Stomach (tissue), 9 donors: ENCODE measurements around the gene HSD17B2. TPM values are rescaled to one million over a fixed set of nuclear protein-coding genes. Genes with fewer than 3 reads are reported as not detected.

Source experiments
- DNase-seq, 2 donors: peaks; one replicate each; pipeline versions ENCODE4 v3.0.0 to v3.0.0-alpha.2; 2013 to 2019
- H3K27ac ChIP-seq, 5 donors: fragments of 200-600 bp in 4 of 5; sonication (generic) in 4 of 5; one replicate each; pipeline ENCODE4 v1.5.1; 2013 to 2019; ENCODE audit warnings: mild to moderate bottlenecking in 1 of 5, moderate library complexity in 1 of 5
- H3K27me3 ChIP-seq, 3 donors: fragments of 200-600 bp; sonication (generic); one replicate each; pipeline ENCODE4 v1.5.1; 2017 to 2019; ENCODE audit warnings: mixed run types in 1 of 3
- H3K36me3 ChIP-seq, 4 donors: fragments of 200-600 bp; sonication (generic); 1 replicate in 3 of 4; 2 replicates in 1 of 4; pipeline ENCODE4 v1.5.1; 2016 to 2019
- H3K4me1 ChIP-seq, 4 donors: fragments of 200-600 bp; sonication (generic); one replicate each; pipeline ENCODE4 v1.5.1; 2016 to 2019
- H3K4me3 ChIP-seq, 4 donors: fragments of 200-600 bp; sonication (generic) in 3 of 4; one replicate each; pipeline ENCODE4 v1.5.1; 2016 to 2019; ENCODE audit warnings: mild to moderate bottlenecking in 1 of 4
- H3K9me3 ChIP-seq, 4 donors: fragments of 200-600 bp; sonication (generic); one replicate each; pipeline ENCODE4 v1.5.1; 2016 to 2019
- EP300 ChIP-seq: sonication (generic); formaldehyde crosslinking; IDR thresholded peaks from one replicate; pipeline ENCODE4 v1.6.1; 2017; ENCODE audit warnings: antibody characterized with exemption
- POLR2A ChIP-seq, 4 donors: fragments of 450-650 bp; IDR thresholded peaks; one replicate each; pipeline ENCODE4 v1.6.1; 2016; ENCODE audit warnings: antibody characterized with exemption in 4 of 4, control low read depth in 2 of 4, mild to moderate bottlenecking in 1 of 4, moderate library complexity in 1 of 4
- POLR2AphosphoS5 ChIP-seq, 3 donors: sonication (generic); formaldehyde crosslinking; IDR thresholded peaks; one replicate each; pipeline ENCODE4 v1.6.1; 2016; ENCODE audit warnings: antibody characterized with exemption in 3 of 3
- WGBS, 5 donors: extraction: QIAGEN DNeasy Blood & Tissue Kit in 3 of 5; methylation state at CpG; one replicate each; pipeline versions ENCODE4 v1.1.5 to v1.1.7; 2013 to 2018; 5-methylcytosine and 5-hydroxymethylcytosine counted together
- intact Hi-C: fragments of 100-400 bp; cut with DNase I; formaldehyde crosslinking; loops from one replicate; pipeline ENCODE4 v1.15.1; 2023; ENCODE audit warnings: low total_unique reads
- polyA plus RNA-seq, 3 donors: library from polyadenylated mRNA; stranded (reverse); fragments of 200-250 nt; gene quantifications; one replicate each; pipeline ENCODE4 v1.2.3, GENCODE V29; 2013
- total RNA-seq, 5 donors: library from RNA; depleted of rRNA; stranded (reverse); fragments of >200 nt; gene quantifications; one replicate each; pipeline versions ENCODE4 v1.1.0 to v1.2.3, GENCODE V29; 2014 to 2016
- TF ChIP-seq, protein P1 (sequence below), 7 experiments: fragments of 450-650 bp in 4 of 7; fragments of 200-600 bp in 3 of 7; sonication (generic) in 3 of 7; IDR thresholded peaks; one replicate each; pipeline ENCODE4 v1.5.1; 2016 to 2019; ENCODE audit warnings: antibody characterized with exemption in 7 of 7, control low read depth in 2 of 7, mild to moderate bottlenecking in 1 of 7
- donor health status: healthy with polysubstance abuse.
- donor health status: Bipolar disorder and iron deficiency.
- donor health status: healthy.

HSD17B2 gene
- total and polyA plus RNA-seq, 8 donors: 6.6 to 25.7 (median 15.2) TPM; not detected in 1

DNA sequence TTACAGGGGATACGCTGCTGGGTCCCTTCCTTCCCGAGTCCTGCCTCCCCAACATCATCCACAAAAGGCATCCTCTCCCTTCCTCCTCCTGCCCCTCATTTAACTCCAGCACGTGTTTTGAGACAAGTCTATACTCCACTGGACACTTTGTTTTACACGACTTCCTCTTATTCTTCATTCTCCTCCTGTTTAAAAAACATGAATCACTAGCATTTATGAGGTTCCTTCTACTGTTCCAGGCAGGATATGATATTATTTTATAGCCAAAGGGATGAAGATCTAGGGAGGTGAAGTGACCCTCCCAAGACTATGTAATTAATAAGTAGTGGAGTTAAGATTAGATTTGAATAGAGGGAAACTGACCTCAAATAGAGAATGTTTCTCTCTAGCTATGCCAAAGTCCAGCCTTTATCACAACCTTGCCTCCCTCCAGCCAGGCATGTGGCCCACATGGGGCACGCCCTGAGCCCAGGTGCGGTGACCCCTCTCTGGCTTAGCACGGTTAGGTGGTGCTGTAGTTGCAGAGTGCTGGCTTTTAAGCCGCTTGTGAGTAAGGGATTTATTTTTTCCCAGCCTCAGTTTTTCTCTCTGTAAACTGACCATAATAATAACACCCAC lies 1.3 kb upstream of the HSD17B2 start:
- Histone ChIP-seq H3K27ac (peak overlapping the region; percentile 5 to 68 (median 45)), H3K27me3 (no peaks in the 10 kb centered on the region), H3K36me3 (no peaks in the 10 kb centered on the region), H3K4me3 (no peak overlapping the region), H3K4me1 (peaks cover 14 to 30% (median 20%) of the 10 kb centered on the region in 4 donors), H3K9me3 (no peaks in the 10 kb centered on the region)
- WGBS, 5 donors: 26 to 55% (median 42%) methylated on average over 8 of the region's 8 CpGs
- intact Hi-C loops: loop anchor here (5.0 kb wide), 1 partner anchor 199 kb away; no protein-coding TSS in a partner anchor
- peak; percentile 63 to 77 for DNase-seq
- TF ChIP-seq POLR2AphosphoS5 (IDR thresholded peaks at IDR 0.05) (peak in 2 of 3 donors; percentile 60 to 66), POLR2A (IDR thresholded peaks at IDR 0.05) (no peak), EP300 (no peak)
- TF ChIP-seq, protein P1, sequence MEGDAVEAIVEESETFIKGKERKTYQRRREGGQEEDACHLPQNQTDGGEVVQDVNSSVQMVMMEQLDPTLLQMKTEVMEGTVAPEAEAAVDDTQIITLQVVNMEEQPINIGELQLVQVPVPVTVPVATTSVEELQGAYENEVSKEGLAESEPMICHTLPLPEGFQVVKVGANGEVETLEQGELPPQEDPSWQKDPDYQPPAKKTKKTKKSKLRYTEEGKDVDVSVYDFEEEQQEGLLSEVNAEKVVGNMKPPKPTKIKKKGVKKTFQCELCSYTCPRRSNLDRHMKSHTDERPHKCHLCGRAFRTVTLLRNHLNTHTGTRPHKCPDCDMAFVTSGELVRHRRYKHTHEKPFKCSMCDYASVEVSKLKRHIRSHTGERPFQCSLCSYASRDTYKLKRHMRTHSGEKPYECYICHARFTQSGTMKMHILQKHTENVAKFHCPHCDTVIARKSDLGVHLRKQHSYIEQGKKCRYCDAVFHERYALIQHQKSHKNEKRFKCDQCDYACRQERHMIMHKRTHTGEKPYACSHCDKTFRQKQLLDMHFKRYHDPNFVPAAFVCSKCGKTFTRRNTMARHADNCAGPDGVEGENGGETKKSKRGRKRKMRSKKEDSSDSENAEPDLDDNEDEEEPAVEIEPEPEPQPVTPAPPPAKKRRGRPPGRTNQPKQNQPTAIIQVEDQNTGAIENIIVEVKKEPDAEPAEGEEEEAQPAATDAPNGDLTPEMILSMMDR (IDR thresholded peaks at IDR 0.05): no peak

DNA sequence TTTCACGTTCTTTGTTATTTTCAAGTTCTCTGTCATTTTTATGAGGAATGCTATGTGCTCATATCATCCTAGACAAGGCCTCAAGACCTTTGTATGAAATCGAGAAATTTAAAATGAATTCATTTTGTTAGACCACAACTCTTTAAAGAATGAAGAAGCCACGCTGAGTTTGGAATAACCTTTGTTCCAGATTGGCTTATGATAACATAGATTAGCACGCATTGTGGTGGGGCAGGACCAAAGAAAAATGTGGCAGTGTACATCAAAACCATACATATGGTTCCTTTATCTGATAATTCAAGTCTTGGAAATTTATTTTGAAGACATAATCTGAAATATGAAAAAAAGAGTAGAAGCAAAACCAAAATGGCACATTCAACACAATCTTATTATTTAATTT lies 2.2 kb downstream of the HSD17B2 start:
- no peak for TF ChIP-seq POLR2A (IDR thresholded peaks at IDR 0.05)
- TF ChIP-seq EP300: no peak
- no peak for TF ChIP-seq POLR2AphosphoS5 (IDR thresholded peaks at IDR 0.05)
- TF ChIP-seq, protein P1 (IDR thresholded peaks at IDR 0.05): no peak
- WGBS, 5 donors: 76 to 80% (median 77%) methylated on average over 4 of the region's 4 CpGs
- Histone ChIP-seq H3K27ac (peak overlapping the region in 1 of 5 donors; percentile 71), H3K9me3 (no peaks in the 10 kb centered on the region), H3K27me3 (no peaks in the 10 kb centered on the region), H3K36me3 (no peaks in the 10 kb centered on the region), H3K4me1 (peaks cover 14 to 30% (median 20%) of the 10 kb centered on the region in 4 donors), H3K4me3 (peak overlapping the region in 1 of 4 donors; percentile 40)
- intact Hi-C loops: no loop called here
- no peak for DNase-seq

DNA sequence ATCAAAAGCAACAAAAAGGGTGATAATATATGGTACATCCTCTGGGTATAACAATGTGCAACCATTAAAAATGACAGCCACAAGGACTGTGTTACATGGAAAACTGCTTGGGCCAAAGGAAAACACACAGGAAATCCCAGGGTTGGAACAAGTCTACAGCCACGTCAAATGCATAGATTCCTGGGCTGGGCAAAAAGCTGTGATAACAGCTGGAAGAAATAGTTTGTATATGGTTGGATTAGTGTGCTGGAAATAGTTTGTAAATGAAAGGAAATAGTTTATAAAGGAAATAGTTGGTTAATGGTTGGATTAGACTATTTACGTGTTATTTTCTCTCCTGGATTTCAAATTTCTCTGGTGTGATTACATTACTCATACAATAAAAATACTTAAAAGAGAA lies 2.6 kb downstream of the HSD17B2 start:
- H3K27me3 ChIP-seq: no peaks in the 10 kb centered on the region
- DNase-seq: peak in 1 of 2 donors; percentile 48
- 31 to 47% (median 38%) methylated on average over 2 of the region's 2 CpGs for WGBS, 5 donors
- H3K27ac ChIP-seq: no peak overlapping the region
- TF ChIP-seq, protein P1 (IDR thresholded peaks at IDR 0.05): no peak
- TF ChIP-seq POLR2AphosphoS5 (IDR thresholded peaks at IDR 0.05) (peak in 1 of 3 donors; percentile 10), POLR2A (IDR thresholded peaks at IDR 0.05) (no peak), EP300 (no peak)
- peaks cover 14 to 28% (median 20%) of the 10 kb centered on the region in 4 donors for H3K4me1 ChIP-seq
- peak overlapping the region in 1 of 4 donors; percentile 40 for H3K4me3 ChIP-seq
- intact Hi-C loops: no loop called here
- H3K36me3 ChIP-seq: no peaks in the 10 kb centered on the region
- H3K9me3 ChIP-seq: no peaks in the 10 kb centered on the region

DNA sequence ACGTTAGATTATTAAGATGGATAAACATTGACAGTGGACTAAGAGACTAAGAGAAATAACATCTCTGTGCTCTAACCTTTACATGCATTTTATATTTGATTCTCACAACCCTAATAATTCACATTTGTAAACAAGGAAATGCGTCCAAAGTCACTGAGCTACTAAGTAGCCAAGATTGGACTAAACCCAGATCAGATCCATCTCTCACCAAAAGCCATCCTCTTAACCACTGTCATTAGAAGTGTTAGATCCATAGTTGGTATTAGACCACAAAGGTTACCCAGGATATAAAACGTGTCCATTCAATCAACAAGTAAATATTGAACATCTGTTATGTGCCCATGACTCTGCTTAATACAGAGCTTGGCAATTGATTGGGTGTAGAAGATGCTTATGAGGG lies 5.2 kb downstream of the HSD17B2 start:
- Histone ChIP-seq H3K27ac (no peak overlapping the region), H3K4me3 (no peak overlapping the region), H3K27me3 (no peaks in the 10 kb centered on the region), H3K9me3 (no peaks in the 10 kb centered on the region), H3K36me3 (no peaks in the 10 kb centered on the region), H3K4me1 (peaks cover 0 to 18% (median 5%) of the 10 kb centered on the region in 4 donors)
- TF ChIP-seq EP300: no peak
- no peak for TF ChIP-seq POLR2AphosphoS5 (IDR thresholded peaks at IDR 0.05)
- no peak for TF ChIP-seq POLR2A (IDR thresholded peaks at IDR 0.05)
- TF ChIP-seq, protein P1 (IDR thresholded peaks at IDR 0.05): no peak
- 49 to 57% (median 54%) methylated on average over 3 of the region's 3 CpGs for WGBS, 5 donors
- intact Hi-C loops: no loop called here
- no peak for DNase-seq
